GM15510 (cell line): ENCODE data around the gene DCDC2B.

Experiments used
- POLR2A ChIP-seq: IDR thresholded peaks from 3 replicates; pipeline ENCODE4 v1.6.1; 2011; ENCODE audit warnings: borderline replicate concordance; ENCODE audit not compliant: insufficient read length; ENCODE audit errors: extremely low read depth

DCDC2B gene

GRCh38 chr1:32256473-32257226, 47.8 kb downstream of the DCDC2B start:
- TF ChIP-seq POLR2A: no peak

- no peak for TF ChIP-seq POLR2A
Measured at GRCh38 chr1:32257227-32257508, 48.3 kb downstream of the DCDC2B start.

GRCh38 chr1:32263744-32264143, 54.9 kb downstream of the DCDC2B start:
- TF ChIP-seq POLR2A: no peak
